Measurements from ENCODE around the gene METTL25.

DNA sequence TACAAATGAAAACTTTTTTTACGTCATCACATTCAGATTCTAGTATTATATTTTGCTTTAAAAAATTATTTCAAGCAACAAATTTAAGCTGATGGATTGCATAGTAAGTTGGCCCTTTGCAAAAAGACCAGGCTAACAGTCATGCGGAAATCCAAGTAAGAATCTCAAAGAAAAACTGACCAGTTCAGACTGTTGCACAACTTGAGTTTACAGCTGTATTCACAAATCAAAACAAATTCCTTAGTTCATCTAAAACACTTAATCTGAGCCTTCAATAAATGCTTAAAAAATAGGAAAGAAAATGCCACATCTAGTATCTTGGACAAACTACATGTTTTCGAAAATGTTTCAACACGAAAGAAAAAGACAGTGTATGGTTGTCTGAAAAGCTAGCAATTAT is 989 bp upstream of the METTL25 start:
- TF ChIP-seq EZH2phosphoT487 (IDR thresholded peaks at IDR 0.05; ENCODE audit: borderline replicate concordance) = no peak
- TF ChIP-seq, protein P1, sequence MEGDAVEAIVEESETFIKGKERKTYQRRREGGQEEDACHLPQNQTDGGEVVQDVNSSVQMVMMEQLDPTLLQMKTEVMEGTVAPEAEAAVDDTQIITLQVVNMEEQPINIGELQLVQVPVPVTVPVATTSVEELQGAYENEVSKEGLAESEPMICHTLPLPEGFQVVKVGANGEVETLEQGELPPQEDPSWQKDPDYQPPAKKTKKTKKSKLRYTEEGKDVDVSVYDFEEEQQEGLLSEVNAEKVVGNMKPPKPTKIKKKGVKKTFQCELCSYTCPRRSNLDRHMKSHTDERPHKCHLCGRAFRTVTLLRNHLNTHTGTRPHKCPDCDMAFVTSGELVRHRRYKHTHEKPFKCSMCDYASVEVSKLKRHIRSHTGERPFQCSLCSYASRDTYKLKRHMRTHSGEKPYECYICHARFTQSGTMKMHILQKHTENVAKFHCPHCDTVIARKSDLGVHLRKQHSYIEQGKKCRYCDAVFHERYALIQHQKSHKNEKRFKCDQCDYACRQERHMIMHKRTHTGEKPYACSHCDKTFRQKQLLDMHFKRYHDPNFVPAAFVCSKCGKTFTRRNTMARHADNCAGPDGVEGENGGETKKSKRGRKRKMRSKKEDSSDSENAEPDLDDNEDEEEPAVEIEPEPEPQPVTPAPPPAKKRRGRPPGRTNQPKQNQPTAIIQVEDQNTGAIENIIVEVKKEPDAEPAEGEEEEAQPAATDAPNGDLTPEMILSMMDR (conservative IDR thresholded peaks at IDR 0.05; ENCODE audit: low read length) = no peak

All from Loucy (cell line).